ENCODE results near the gene MT1B.

DNA sequence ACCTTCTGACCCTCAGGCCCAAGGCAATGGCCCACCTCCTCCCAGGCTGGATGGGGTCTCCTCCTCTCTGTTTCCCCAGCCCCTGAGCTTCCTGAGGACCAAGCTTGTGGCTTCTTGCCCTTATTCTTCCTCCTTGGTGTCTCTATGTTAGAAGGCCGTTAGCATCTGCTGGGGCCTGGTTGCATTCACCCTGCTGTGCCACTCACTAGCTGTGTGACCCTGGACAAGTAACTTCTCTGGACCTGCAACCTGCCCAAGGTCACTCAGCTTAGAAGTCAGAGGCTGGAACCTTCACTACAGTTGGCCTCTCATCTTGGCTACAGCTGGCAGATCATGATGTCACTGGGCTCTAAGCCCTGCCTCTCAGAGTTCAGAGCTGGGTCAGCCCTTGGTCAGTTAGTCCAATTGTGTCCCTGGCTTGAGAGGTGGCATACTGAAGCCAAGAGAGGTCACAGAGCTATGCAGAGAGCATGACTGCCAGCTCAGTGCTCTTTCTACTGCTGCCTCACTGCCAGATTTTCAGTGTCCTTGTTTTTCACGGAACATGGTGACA, 40.3 kb upstream of the MT1B start:
- TF ChIP-seq ELF1 (IDR thresholded peaks at IDR 0.05) (no peak), POLR2AphosphoS5 (IDR thresholded peaks at IDR 0.05; ENCODE audit: low read depth, low read length) (no peak), EP300 (IDR thresholded peaks at IDR 0.05; ENCODE audit: borderline replicate concordance in 1 of 2, low read depth in 1 of 2, low read length in 1 of 2) (no peak)
- TF ChIP-seq, protein P1, sequence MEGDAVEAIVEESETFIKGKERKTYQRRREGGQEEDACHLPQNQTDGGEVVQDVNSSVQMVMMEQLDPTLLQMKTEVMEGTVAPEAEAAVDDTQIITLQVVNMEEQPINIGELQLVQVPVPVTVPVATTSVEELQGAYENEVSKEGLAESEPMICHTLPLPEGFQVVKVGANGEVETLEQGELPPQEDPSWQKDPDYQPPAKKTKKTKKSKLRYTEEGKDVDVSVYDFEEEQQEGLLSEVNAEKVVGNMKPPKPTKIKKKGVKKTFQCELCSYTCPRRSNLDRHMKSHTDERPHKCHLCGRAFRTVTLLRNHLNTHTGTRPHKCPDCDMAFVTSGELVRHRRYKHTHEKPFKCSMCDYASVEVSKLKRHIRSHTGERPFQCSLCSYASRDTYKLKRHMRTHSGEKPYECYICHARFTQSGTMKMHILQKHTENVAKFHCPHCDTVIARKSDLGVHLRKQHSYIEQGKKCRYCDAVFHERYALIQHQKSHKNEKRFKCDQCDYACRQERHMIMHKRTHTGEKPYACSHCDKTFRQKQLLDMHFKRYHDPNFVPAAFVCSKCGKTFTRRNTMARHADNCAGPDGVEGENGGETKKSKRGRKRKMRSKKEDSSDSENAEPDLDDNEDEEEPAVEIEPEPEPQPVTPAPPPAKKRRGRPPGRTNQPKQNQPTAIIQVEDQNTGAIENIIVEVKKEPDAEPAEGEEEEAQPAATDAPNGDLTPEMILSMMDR (IDR thresholded peaks at IDR 0.05), result no peak
